Suprapubic skin (tissue), 4 donors: Measurements from ENCODE around the gene IKZF2.

Experiments used
- EP300 ChIP-seq: sonication (generic); formaldehyde crosslinking; IDR thresholded peaks from one replicate; pipeline ENCODE4 v1.6.1; 2017; ENCODE audit warnings: antibody characterized with exemption
- POLR2A ChIP-seq, 2 donors: fragments of 450-650 bp; IDR thresholded peaks; one replicate each; pipeline ENCODE4 v1.6.1; 2017; ENCODE audit warnings: antibody characterized with exemption in 2 of 2, mild to moderate bottlenecking in 2 of 2, moderate library complexity in 2 of 2
- POLR2AphosphoS5 ChIP-seq, 3 donors: sonication (generic); formaldehyde crosslinking; IDR thresholded peaks; one replicate each; pipeline ENCODE4 v1.6.1; 2017; ENCODE audit warnings: antibody characterized with exemption in 3 of 3
- TF ChIP-seq, protein P1 (sequence below), 2 donors: fragments of 200-600 bp in 1 of 2; fragments of 450-650 bp in 1 of 2; sonication (generic) in 1 of 2; IDR thresholded peaks; one replicate each; pipeline ENCODE4 v1.5.1; 2016 to 2019; ENCODE audit warnings: antibody characterized with exemption in 2 of 2, mild to moderate bottlenecking in 1 of 2, moderate library complexity in 1 of 2

DNA sequence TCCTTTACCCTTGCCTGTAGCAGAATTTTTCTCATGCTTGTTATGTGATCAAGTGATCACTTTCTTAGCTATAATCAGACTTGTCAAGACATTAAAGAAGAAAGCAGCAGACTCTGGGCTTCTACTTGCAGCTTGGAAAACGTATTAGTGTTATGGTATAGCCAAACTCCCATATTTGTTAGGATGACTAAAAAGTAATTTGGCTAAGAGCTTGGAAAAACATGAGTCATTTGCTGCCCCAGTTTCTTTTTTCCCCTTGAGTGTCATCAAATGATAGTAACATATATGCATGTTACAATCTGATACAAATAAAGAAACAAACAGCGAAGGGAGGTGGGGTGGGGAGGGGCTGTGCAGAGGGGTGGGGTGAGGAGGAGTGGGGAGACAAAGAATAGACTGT is 155.5 kb downstream of the IKZF2 start:
- TF ChIP-seq POLR2AphosphoS5 (IDR thresholded peaks at IDR 0.05) (no peak), POLR2A (IDR thresholded peaks at IDR 0.05) (no peak), EP300 (no peak)
- TF ChIP-seq, protein P1, sequence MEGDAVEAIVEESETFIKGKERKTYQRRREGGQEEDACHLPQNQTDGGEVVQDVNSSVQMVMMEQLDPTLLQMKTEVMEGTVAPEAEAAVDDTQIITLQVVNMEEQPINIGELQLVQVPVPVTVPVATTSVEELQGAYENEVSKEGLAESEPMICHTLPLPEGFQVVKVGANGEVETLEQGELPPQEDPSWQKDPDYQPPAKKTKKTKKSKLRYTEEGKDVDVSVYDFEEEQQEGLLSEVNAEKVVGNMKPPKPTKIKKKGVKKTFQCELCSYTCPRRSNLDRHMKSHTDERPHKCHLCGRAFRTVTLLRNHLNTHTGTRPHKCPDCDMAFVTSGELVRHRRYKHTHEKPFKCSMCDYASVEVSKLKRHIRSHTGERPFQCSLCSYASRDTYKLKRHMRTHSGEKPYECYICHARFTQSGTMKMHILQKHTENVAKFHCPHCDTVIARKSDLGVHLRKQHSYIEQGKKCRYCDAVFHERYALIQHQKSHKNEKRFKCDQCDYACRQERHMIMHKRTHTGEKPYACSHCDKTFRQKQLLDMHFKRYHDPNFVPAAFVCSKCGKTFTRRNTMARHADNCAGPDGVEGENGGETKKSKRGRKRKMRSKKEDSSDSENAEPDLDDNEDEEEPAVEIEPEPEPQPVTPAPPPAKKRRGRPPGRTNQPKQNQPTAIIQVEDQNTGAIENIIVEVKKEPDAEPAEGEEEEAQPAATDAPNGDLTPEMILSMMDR (IDR thresholded peaks at IDR 0.05), result no peak
